Testis (tissue), 2 donors: Measurements from ENCODE around the gene OTOA.
"Not testable (repeated sequence)": the region's sequence is repeated elsewhere in the genome, so short reads cannot be mapped to it uniquely, and the experiment has no call there.

Experiments used
- CTCF ChIP-seq, 3 experiments: fragments of 450-650 bp in 2 of 3; fragments of 200-600 bp in 1 of 3; sonication (generic) in 1 of 3; IDR thresholded peaks; one replicate each; pipeline ENCODE4 v1.5.1; 2016 to 2019; ENCODE audit warnings: antibody characterized with exemption in 3 of 3, mild to moderate bottlenecking in 2 of 3, moderate library complexity in 1 of 3
- POLR2A ChIP-seq: fragments of 450-650 bp; IDR thresholded peaks from one replicate; pipeline ENCODE4 v1.6.1; 2017; ENCODE audit warnings: antibody characterized with exemption, mild to moderate bottlenecking, moderate library complexity

- not testable (repeated sequence) for TF ChIP-seq CTCF (IDR thresholded peaks at IDR 0.05); POLR2A
Measured at GRCh38 chr16:21798601-21799000, 134.8 kb downstream of the OTOA start.
